ENCODE data around the gene PCDHB3. TPM values are rescaled to one million over a fixed set of nuclear protein-coding genes. Genes with fewer than 3 reads are reported as not detected.

Gene PCDHB3
- 0.29 and 0.50 TPM in 2 replicates for total RNA-seq

GRCh38 chr5:141100243-141100805 is at the start of gene PCDHB3:
TSS of gene PCDHB3 (plus strand) at chr5:141100473. CDS start at chr5:141100650, 177 bp downstream.

GRCh38 chr5:141050622-141051520 is 49.4 kb upstream of the PCDHB3 start, which contains the start of gene PCDHB1:
TSS of gene PCDHB1 (plus strand) at chr5:141051374. CDS start at chr5:141051471, 97 bp downstream.

DNA sequence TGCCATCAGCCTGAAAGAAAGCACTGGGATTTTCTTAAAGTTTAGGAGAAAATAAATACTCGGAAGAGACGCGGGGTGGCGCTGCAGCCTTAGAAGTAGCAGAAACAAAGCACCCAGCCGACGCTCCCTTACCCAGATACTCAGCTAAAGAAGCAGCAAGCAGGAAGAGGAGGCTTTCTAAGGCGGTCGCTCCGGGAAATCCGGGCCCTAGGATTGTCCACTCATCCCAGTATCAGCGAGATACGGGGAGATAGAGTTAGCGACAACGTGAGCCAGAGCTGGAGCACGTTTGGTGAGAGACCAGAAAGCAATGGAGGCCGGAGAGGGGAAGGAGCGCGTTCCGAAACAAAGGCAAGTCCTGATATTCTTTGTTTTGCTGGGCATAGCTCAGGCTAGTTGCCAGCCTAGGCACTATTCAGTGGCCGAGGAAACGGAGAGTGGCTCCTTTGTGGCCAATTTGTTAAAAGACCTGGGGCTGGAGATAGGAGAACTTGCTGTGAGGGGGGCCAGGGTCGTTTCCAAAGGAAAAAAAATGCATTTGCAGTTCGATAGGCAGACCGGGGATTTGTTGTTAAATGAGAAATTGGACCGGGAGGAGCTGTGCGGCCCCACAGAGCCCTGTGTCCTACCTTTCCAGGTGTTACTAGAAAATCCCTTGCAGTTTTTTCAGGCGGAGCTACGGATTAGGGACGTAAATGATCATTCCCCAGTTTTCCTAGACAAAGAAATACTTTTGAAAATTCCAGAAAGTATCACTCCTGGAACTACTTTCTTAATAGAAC is 5.6 kb upstream of the PCDHB3 start, which contains the start of gene PCDHB2:
TSS of gene PCDHB2 (plus strand) at position 135 of the 782 bp plus-strand sequence. CDS start at position 311, 176 bp downstream.

DNA sequence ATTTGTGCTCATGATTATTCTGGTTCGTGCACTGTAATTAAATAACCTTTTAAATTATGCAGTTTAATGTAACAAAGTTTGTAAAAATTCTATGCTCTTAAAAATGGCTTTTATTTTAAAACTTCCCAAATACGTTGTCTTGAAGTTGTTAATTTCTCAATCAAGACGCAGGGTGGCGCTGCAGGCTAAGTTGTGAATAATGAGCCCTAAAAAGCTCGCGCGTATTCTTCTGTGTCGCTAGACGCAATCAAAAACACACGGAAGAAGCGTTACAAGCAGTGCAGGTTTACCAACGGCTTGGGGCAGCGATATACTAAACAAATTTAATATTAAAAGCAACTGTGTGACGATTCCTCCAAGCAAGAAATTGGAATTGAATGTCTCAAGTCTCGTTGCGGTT is 21.3 kb downstream of the PCDHB3 start, which contains the start of gene PCDHB4:
TSS of gene PCDHB4 (plus strand) at position 256 of the 400 bp plus-strand sequence. CDS start 181 bp downstream, outside the sequence.

DNA sequence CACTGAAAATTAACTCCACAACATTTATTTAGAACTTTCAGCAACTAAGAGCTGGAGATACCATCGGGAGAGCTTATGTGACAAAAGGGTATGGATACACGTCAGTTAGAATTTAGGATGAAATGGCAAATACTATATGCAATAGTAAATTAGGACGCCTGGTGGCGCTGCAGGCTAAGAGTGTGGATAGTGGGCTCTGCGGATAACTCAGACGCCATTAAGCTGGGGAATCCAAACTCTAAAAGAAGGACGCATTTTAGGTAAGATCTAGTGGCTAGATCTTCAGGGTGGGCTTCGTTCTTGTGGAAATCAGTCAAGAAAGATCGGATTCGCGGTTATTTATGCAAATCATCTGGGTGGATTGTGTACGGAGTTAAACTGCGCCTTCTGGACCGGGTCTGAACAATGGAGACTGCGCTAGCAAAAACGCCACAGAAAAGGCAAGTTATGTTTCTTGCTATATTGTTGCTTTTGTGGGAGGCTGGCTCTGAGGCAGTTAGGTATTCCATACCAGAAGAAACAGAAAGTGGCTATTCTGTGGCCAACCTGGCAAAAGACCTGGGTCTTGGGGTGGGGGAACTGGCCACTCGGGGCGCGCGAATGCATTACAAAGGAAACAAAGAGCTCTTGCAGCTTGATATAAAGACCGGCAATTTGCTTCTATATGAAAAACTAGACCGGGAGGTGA is 34.9 kb downstream of the PCDHB3 start, which contains the start of gene PCDHB5:
TSS of gene PCDHB5 (plus strand) at position 177 of the 688 bp plus-strand sequence. CDS start at position 406, 229 bp downstream.

GRCh38 chr5:141149812-141150211 is 49.5 kb downstream of the PCDHB3 start, which contains the start of gene PCDHB6:
TSS of gene PCDHB6 (plus strand) at chr5:141150057. CDS start at chr5:141150258, 201 bp downstream.

Other genes with a start within 250 kb of the PCDHB3 start
- under 0.01 and 0.17 TPM in 2 replicates for gene PCDHA10, start 244.6 kb upstream of the PCDHB3 start, total RNA-seq
- gene PCDHA11, start 231.5 kb upstream of the PCDHB3 start, total RNA-seq: 0.29 and 0.50 TPM in 2 replicates
- under 0.01 TPM in 1 of 2 replicates, not detected in the other for gene PCDHA12, start 225.2 kb upstream of the PCDHB3 start, total RNA-seq
- gene PCDHA13, start 218.3 kb upstream of the PCDHB3 start, total RNA-seq: under 0.01 TPM in 2 replicates
- gene PCDHAC1, start 174.2 kb upstream of the PCDHB3 start, total RNA-seq: under 0.01 TPM in 2 replicates
- gene PCDHAC2, start 134.0 kb upstream of the PCDHB3 start, total RNA-seq: under 0.01 TPM in 1 of 2 replicates, not detected in the other
- not detected in 2 replicates for gene PCDHB1, start 49.1 kb upstream of the PCDHB3 start, total RNA-seq
- gene PCDHB2, start 5.9 kb upstream of the PCDHB3 start, total RNA-seq: 0.58 and 3.0 TPM in 2 replicates
- 0.15 and 0.17 TPM in 2 replicates for gene PCDHB4, start 21.3 kb downstream of the PCDHB3 start, total RNA-seq
- 0.29 and 1.3 TPM in 2 replicates for gene PCDHB5, start 34.7 kb downstream of the PCDHB3 start, total RNA-seq
- 0.33 TPM in 1 of 2 replicates, not detected in the other for gene PCDHB6, start 49.6 kb downstream of the PCDHB3 start, total RNA-seq
- gene PCDHB7, start 72.2 kb downstream of the PCDHB3 start, total RNA-seq: under 0.01 and 0.66 TPM in 2 replicates
- 0.50 TPM in 1 of 2 replicates, not detected in the other for gene PCDHB8, start 77.3 kb downstream of the PCDHB3 start, total RNA-seq
- gene PCDHB16, start 81.9 kb downstream of the PCDHB3 start, total RNA-seq: 0.15 and 0.50 TPM in 2 replicates
- gene PCDHB9, start 86.7 kb downstream of the PCDHB3 start, total RNA-seq: under 0.01 and 0.17 TPM in 2 replicates
- gene PCDHB10, start 91.9 kb downstream of the PCDHB3 start, total RNA-seq: 0.15 and 0.66 TPM in 2 replicates
- 0.50 TPM in 1 of 2 replicates, not detected in the other for gene PCDHB11, start 99.2 kb downstream of the PCDHB3 start, total RNA-seq
- 0.15 and 0.33 TPM in 2 replicates for gene PCDHB12, start 108.2 kb downstream of the PCDHB3 start, total RNA-seq
- under 0.01 and 1.3 TPM in 2 replicates for gene PCDHB13, start 113.4 kb downstream of the PCDHB3 start, total RNA-seq
- gene PCDHB14, start 122.9 kb downstream of the PCDHB3 start, total RNA-seq: 0.15 and 1.2 TPM in 2 replicates
- gene PCDHB15, start 144.9 kb downstream of the PCDHB3 start, total RNA-seq: under 0.01 and 0.66 TPM in 2 replicates
- 0.50 and 1.0 TPM in 2 replicates for gene SLC25A2, start 203.6 kb downstream of the PCDHB3 start, total RNA-seq
- 70.8 and 74.8 TPM in 2 replicates for gene TAF7, start 220.3 kb downstream of the PCDHB3 start, total RNA-seq
- gene PCDHGA1, start 230.0 kb downstream of the PCDHB3 start, total RNA-seq: 1.3 and 2.3 TPM in 2 replicates
- 3.3 and 6.6 TPM in 2 replicates for gene PCDHGA2, start 238.3 kb downstream of the PCDHB3 start, total RNA-seq
- 1.3 and 2.6 TPM in 2 replicates for gene PCDHGA3, start 243.4 kb downstream of the PCDHB3 start, total RNA-seq
- 4.4 and 4.5 TPM in 2 replicates for gene PCDHGB1, start 249.6 kb downstream of the PCDHB3 start, total RNA-seq